Lung (tissue), 12 donors: ENCODE results near the gene MISFA. TPM values are rescaled to one million over a fixed set of nuclear protein-coding genes. Genes with fewer than 3 reads are reported as not detected.
A peak's percentile ranks its signal among the peaks of the same experiment; 100 is the strongest.
"Not testable (repeated sequence)": the region's sequence is repeated elsewhere in the genome, so short reads cannot be mapped to it uniquely, and the experiment has no call there.

Experiments used
- ATAC-seq: fragments of 200-7000 bp; cut with Tn5 transposase; one replicate; pipeline ENCODE4 v1.9.1; 2020; ENCODE audit warnings: moderate number of reproducible peaks; ENCODE audit not compliant: insufficient read depth, low FRiP score
- DNase-seq, 3 donors: peaks; one replicate each; pipeline ENCODE4 v3.0.0-alpha.2; 2013 to 2017
- H3K27ac ChIP-seq, 2 donors: one replicate each; pipeline ENCODE4 v1.5.1; 2013; ENCODE audit warnings: mild to moderate bottlenecking in 2 of 2, moderate library complexity in 2 of 2, control low read depth in 1 of 2, inconsistent platforms in 1 of 2, low read depth in 1 of 2, low read length in 1 of 2
- H3K27me3 ChIP-seq, 3 donors: one replicate each; pipeline ENCODE4 v1.5.1; 2013; ENCODE audit warnings: low read length in 2 of 3; ENCODE audit not compliant: control insufficient read depth in 3 of 3, insufficient read depth in 3 of 3
- H3K36me3 ChIP-seq, 4 donors: one replicate each; pipeline ENCODE4 v1.5.1; 2013; ENCODE audit warnings: low read length in 4 of 4, mild to moderate bottlenecking in 1 of 4, moderate library complexity in 1 of 4; ENCODE audit not compliant: control insufficient read depth in 4 of 4, insufficient read depth in 4 of 4
- H3K4me1 ChIP-seq, 5 donors: one replicate each; pipeline ENCODE4 v1.5.1; 2013; ENCODE audit warnings: low read length in 5 of 5, mild to moderate bottlenecking in 2 of 5, moderate library complexity in 1 of 5; ENCODE audit not compliant: control insufficient read depth in 5 of 5, insufficient read depth in 5 of 5
- H3K4me3 ChIP-seq: one replicate; pipeline ENCODE4 v1.5.1; 2013; ENCODE audit warnings: mild to moderate bottlenecking, control low read depth, moderate library complexity
- H3K9ac ChIP-seq, 2 donors: one replicate each; pipeline ENCODE4 v1.5.1; 2013; ENCODE audit warnings: low read length in 2 of 2, control low read depth in 1 of 2; ENCODE audit not compliant: insufficient read depth in 1 of 2
- H3K9me3 ChIP-seq, 4 donors: one replicate each; pipeline ENCODE4 v1.5.1; 2013; ENCODE audit warnings: low read length in 3 of 4, mild to moderate bottlenecking in 1 of 4, moderate library complexity in 1 of 4; ENCODE audit not compliant: control insufficient read depth in 4 of 4, insufficient read depth in 3 of 4
- CTCF ChIP-seq: IDR thresholded peaks from 2 replicates; pipeline ENCODE4 v1.5.1; 2012; ENCODE audit warnings: mild to moderate bottlenecking; ENCODE audit errors: control extremely low read depth, extremely low read depth
- WGBS, 2 donors: extraction: QIAGEN DNeasy Blood & Tissue Kit; methylation state at CpG; one replicate each; pipeline ENCODE4 v1.1.7; 2013; 5-methylcytosine and 5-hydroxymethylcytosine counted together
- polyA plus RNA-seq, 2 donors: library from polyadenylated mRNA; stranded (reverse); fragments of 200-250 nt; gene quantifications; one replicate each; pipeline ENCODE4 v1.2.1, GENCODE V29; 2013
- total RNA-seq, 2 donors: library from RNA; depleted of rRNA in 1 of 2; stranded (reverse); fragments of >200 nt in 1 of 2; gene quantifications; one replicate each; pipeline ENCODE4 v1.2.1, GENCODE V29; 2014 to 2021
- donor health status: control.
- donor health status: control.
- donor health status: Bipolar disorder and iron deficiency.
- donor health status: healthy.
- donor health status: DM: yes; HTN: yes; CAD: no.

MISFA gene
- total and polyA plus RNA-seq, 4 donors: 0.95 to 3.5 (median 2.6) TPM

DNA sequence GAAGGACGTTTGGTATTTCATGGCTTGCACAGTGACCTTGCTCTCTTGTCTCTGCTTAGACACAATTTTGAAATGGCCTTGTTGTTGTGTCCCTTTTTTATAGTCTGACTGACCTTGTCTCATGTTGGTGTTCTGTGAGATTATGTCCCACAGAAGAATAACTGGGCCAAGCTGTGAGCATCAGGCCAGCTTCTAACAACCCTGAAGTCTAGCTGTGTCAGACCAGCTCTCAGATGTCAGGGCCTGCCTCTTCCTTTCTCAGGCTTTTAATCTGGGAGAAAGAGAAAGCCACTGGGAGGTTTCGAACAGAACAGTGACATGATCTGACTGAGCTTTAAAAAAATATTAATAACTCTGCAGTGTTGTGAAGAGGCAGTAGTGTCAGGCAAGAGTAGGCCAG lies 9.0 kb upstream of the MISFA start:
- TF ChIP-seq CTCF: no peak
- Histone ChIP-seq H3K27me3 (no peaks in the 10 kb centered on the region), H3K4me3 (no peak overlapping the region), H3K9ac (peak overlapping the region in 1 of 2 donors; percentile 43), H3K36me3 (peaks cover 0 to 7% (median 2%) of the 10 kb centered on the region in 4 donors), H3K9me3 (no peaks in the 10 kb centered on the region), H3K4me1 (peaks cover 3 to 29% (median 13%) of the 10 kb centered on the region in 5 donors), H3K27ac (no peak overlapping the region)
- 60 to 75% methylated on average over 2 of the region's 2 CpGs for WGBS, 2 donors
- no peak for ATAC-seq
- DNase-seq: no peak

DNA sequence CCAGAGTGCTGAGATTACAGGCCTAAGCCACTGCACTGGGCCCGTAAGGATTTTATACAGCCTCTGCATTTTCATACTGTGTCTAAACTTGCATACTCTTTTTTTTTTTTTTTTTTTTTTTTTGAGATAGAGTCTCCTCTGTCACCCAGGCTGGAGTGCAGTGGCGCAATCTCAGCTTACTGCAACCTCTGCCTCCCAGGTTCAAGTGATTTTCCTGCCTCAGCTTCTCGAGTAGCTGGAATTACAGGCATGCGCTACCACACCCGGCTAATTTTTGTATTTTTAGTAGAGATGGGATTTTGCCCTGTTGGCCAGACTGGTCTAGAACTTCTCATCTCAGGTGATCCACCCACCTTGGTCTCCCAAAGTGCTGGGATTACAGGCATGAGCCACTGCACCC lies 5.5 kb upstream of the MISFA start:
- H3K27ac ChIP-seq, H3K4me3 ChIP-seq, H3K9me3 ChIP-seq, H3K9ac ChIP-seq, DNase-seq, H3K27me3 ChIP-seq, ATAC-seq: not testable (repeated sequence)
- peaks cover 0 to 14% (median 7%) of the 10 kb centered on the region in 4 donors for H3K36me3 ChIP-seq
- H3K4me1 ChIP-seq: peaks cover 3 to 20% (median 13%) of the 10 kb centered on the region in 5 donors
- WGBS, 2 donors: 63 to 88% methylated on average over 5 of the region's 5 CpGs

DNA sequence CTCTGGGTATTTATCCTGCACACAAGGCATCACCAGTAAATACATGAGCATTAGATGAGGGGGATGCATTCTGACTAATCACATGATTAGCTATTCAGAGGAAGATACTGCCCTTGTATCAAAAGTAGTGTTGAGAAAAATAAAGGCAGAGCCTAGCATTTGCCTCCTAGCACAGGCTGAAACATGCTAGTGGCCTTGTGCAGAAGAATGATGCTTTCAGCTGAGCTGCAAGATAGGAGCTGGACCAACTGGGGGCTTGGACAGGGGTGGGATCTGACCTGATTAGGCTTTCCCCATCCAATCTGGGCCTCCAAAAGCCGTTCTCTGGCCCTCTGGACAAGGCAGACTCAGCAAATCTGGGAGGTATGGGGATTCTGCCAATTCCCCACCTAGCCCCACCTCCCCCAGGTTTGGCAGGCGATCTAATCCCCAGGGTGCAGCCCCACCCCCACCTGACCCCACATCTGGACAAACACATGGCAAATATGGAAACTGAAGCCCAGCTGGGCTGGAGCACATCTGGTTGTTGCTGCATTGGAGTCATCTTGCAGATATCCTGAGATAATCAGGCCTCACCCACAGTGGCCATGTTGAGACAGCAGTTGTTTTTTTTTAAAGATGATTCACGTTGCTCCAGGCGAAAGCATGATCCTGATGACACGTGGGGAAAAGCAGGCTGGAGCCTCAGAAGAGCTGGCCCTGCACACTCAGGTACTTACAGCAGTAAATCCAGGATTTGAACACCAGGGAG lies 4.4 kb upstream of the MISFA start:
- H3K4me1 ChIP-seq: peaks cover 0 to 10% (median 3%) of the 10 kb centered on the region in 5 donors
- no peaks in the 10 kb centered on the region for H3K27me3 ChIP-seq
- no peak overlapping the region for H3K4me3 ChIP-seq
- WGBS, 2 donors: 71 to 83% methylated on average over 5 of the region's 5 CpGs
- no peak overlapping the region for H3K27ac ChIP-seq
- H3K9me3 ChIP-seq: no peaks in the 10 kb centered on the region
- peaks cover 0 to 14% (median 7%) of the 10 kb centered on the region in 4 donors for H3K36me3 ChIP-seq
- ATAC-seq (no peak), DNase-seq (no peak)
- TF ChIP-seq CTCF: no peak
- no peak overlapping the region for H3K9ac ChIP-seq

- TF ChIP-seq CTCF: no peak
- H3K36me3 ChIP-seq: peaks cover 2 to 7% (median 4%) of the 10 kb centered on the region in 4 donors
- H3K9ac ChIP-seq: no peak overlapping the region
- H3K4me3 ChIP-seq: no peak overlapping the region
- H3K9me3 ChIP-seq: no peaks in the 10 kb centered on the region
- H3K4me1 ChIP-seq: peaks cover 0 to 2% (median 0%) of the 10 kb centered on the region in 5 donors
- ATAC-seq (no peak), DNase-seq (no peak)
- H3K27me3 ChIP-seq: no peaks in the 10 kb centered on the region
- 93% methylated on average over 4 of the region's 4 CpGs for WGBS, 2 donors
- no peak overlapping the region for H3K27ac ChIP-seq
Observed at GRCh38 chr11:18600915-18601569, 1.5 kb downstream of the MISFA start.
